GM12865 (cell line): ENCODE data around the gene PCLAF.

Experiments used
- DNase-seq: peaks from one replicate; pipeline ENCODE4 v3.0.0; 2010; ENCODE audit warnings: low read depth
- H3K4me3 ChIP-seq: 2 replicates; pipeline ENCODE4 v1.5.1; 2011; ENCODE audit warnings: mild to moderate bottlenecking, low read depth, low read length, control low read depth
- CTCF ChIP-seq: IDR thresholded peaks from 2 replicates; pipeline ENCODE4 v1.5.1; 2011; ENCODE audit warnings: low read length, control low read depth, low read depth, inconsistent platforms; ENCODE audit not compliant: insufficient read depth; ENCODE audit errors: missing control alignments

PCLAF gene

DNA sequence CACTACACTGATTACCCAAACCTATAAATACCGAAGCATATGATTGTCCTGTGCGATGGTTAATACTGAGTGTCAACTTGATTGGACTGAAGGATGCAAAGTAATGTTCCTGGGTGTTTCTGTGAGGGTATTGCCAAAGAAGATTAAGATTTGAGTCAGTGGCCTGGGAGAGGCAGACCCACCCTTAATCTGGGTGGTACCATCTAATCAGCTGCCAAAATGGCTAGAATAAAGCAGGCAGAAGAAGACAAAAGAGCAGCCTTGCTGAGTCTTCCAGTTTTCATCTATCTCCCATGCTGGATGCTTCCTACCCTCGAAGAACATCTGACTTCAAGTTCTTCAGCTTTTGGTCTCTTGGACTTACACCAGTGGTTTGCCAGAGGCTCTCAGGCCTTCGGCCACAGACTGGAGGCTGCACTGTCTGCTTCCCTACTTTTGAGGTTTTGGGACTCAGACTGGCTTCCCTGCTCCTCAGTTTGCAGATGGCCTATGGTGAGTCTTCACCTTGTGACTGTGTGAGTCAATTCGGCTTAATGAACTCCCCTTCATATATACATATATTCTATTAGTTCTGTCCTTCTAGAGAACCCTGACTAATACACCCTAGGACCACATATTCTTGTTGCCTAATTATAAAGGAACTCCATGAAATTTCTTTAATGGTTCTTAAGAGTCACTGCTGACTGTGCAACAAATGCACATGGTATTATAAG is 56.9 kb downstream of the PCLAF start:
- no peak for TF ChIP-seq CTCF
- no peak for DNase-seq
- H3K4me3 ChIP-seq = no peak overlapping the region

DNA sequence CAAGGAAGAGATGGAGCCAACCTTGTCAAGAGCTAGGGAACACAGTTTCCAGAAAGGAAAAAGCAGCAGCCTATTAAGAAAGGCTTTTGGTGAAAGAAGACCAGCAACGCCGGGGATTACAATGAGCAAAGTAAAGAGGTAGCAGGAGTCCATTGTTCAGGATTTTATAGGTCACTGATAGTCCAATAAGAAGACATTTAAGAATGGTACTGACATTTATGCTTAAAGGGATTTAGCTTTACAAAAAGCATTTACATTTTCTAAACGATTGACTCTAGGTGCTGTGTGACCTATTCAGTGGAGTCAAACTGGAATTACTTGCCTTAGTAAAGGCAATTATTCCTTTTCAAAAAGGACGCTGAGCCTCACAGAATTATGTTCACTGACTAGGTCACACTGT is 66.0 kb downstream of the PCLAF start:
- no peak overlapping the region for H3K4me3 ChIP-seq
- no peak for DNase-seq
- TF ChIP-seq CTCF = no peak

DNA sequence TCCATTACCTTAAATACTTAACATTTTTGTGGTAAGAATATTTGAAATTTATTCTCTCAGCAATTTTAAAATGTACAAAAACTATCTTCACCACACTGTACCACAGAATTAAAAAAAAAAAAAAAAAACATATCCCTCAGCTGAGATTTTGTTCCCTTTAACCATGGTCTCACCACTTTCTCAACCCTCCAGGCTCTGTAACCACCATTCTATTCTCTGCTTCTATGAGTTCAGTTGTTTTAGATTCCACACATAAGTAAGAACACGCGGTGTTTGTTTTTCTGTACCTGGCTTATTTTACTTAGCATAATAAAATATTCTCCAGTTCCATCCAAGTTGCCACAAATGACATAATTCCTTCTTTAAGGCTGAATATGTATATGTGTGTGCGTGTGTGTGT is 66.8 kb downstream of the PCLAF start:
- TF ChIP-seq CTCF = no peak
- no peak for DNase-seq
- H3K4me3 ChIP-seq = no peak overlapping the region
